ENCODE measurements around the gene SYNE3. TPM values are rescaled to one million over a fixed set of nuclear protein-coding genes. Genes with fewer than 3 reads are reported as not detected.

Gene SYNE3
- total and polyA plus RNA-seq, 2 donors (not counting 1 experiment from before 2014, with no cell fraction given), result 17.8 to 76.1 TPM

DNA sequence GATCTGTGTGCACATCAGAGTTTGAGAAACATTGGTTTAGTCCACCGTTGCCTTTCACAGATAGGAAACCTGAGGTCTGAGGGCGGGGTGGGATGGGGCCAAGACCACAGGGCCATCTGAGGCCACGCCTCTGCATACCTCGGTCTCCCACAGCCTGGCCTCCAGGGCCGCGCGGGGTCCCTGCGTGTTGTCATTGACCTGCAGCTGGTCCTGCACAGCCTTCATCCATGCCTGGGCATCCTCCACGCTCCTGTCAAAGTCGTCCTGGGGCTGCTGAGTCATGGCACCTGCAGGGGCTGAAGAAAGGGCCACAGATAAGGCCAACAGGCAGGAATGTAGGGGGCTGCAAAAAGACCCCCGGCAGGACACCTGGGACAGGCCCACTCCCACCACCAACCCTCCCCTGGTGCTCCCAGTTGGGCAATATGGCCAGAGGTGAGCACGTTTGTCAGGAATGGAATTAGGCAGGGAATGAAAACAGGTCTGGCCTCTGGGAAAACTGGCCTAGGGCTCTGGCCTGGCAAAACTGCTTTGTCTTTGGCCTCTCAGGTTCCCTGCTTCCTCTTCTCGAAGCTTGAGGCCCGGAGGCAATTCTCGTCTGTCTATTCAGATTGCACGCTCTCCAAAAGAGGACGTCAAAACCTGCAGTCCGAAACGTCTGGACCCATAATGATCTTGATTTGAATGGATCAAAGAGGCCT is 40.8 kb downstream of the SYNE3 start:
- no peak overlapping the region for H3K4me3 Mint-ChIP-seq
- no peak for DNase-seq
- Histone ChIP-seq H3K4me3 (ENCODE audit: control extremely low read depth in 1 of 5, extremely low read depth in 1 of 5, insufficient read depth in 1 of 5, low read depth in 2 of 5, low read length in 4 of 5) (no peak overlapping the region), H3K27ac (ENCODE audit: low read length in 2 of 2) (no peak overlapping the region), H3K27me3 (replicated peaks in 1 of 4; ENCODE audit: control extremely low read depth in 1 of 4, control insufficient read depth in 3 of 4, insufficient read depth in 4 of 4, low read length in 3 of 4) (no peaks in the 10 kb centered on the region), H3K79me2 (ENCODE audit: control insufficient read depth, insufficient read depth, low read length) (peaks cover 92% of the 10 kb centered on the region), H3K4me1 (ENCODE audit: control insufficient read depth in 2 of 2, insufficient read depth in 2 of 2, low read length in 2 of 2) (peaks cover 28 to 41% of the 10 kb centered on the region in 2 donors), H3K36me3 (replicated peaks in 1 of 2; ENCODE audit: control extremely low read depth in 1 of 2, control insufficient read depth in 1 of 2, extremely low read depth in 1 of 2, insufficient read depth in 2 of 2, low read length in 1 of 2) (peaks cover 9 to 67% of the 10 kb centered on the region in 2 experiments), H3K4me2 (replicated peaks; ENCODE audit: low read depth, low read length, poor library complexity, severe bottlenecking) (no peak overlapping the region), H3K9me3 (ENCODE audit: control extremely low read depth in 1 of 3, control insufficient read depth in 2 of 3, insufficient read depth in 1 of 3, low read length in 2 of 3) (peaks cover 0 to 5% (median 0%) of the 10 kb centered on the region in 3 donors), H2AFZ (ENCODE audit: insufficient read depth, low read depth, low read length, poor library complexity, severe bottlenecking) (no peak overlapping the region), H3K9ac (ENCODE audit: low read length) (no peak overlapping the region), H4K20me1 (ENCODE audit: control insufficient read depth, insufficient read depth, low read length, poor library complexity, severe bottlenecking) (peaks cover 36% of the 10 kb centered on the region)
- no peaks in the 10 kb centered on the region for H3K27me3 Mint-ChIP-seq
- no peak overlapping the region for H3K27ac Mint-ChIP-seq
- ChIA-PET POLR2A (no interaction called here), CTCF (no interaction called here)
- intact Hi-C loops (cut with micrococcal nuclease), result no loop called here
- 89% methylated on average over 19 of the region's 19 CpGs for WGBS (ENCODE audit: insufficient coverage)
- ATAC-seq (ENCODE audit: low read depth), result no peak
- no peaks in the 10 kb centered on the region for H3K9me3 Mint-ChIP-seq (ENCODE audit: insufficient read depth)
- TF ChIP-seq, protein P1, sequence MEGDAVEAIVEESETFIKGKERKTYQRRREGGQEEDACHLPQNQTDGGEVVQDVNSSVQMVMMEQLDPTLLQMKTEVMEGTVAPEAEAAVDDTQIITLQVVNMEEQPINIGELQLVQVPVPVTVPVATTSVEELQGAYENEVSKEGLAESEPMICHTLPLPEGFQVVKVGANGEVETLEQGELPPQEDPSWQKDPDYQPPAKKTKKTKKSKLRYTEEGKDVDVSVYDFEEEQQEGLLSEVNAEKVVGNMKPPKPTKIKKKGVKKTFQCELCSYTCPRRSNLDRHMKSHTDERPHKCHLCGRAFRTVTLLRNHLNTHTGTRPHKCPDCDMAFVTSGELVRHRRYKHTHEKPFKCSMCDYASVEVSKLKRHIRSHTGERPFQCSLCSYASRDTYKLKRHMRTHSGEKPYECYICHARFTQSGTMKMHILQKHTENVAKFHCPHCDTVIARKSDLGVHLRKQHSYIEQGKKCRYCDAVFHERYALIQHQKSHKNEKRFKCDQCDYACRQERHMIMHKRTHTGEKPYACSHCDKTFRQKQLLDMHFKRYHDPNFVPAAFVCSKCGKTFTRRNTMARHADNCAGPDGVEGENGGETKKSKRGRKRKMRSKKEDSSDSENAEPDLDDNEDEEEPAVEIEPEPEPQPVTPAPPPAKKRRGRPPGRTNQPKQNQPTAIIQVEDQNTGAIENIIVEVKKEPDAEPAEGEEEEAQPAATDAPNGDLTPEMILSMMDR (IDR thresholded peaks at IDR 0.05), result no peak
- TF ChIP-seq EZH2 (IDR thresholded peaks at IDR 0.05; ENCODE audit: borderline replicate concordance, insufficient read depth, low read depth, low read length, poor library complexity, severe bottlenecking), result no peak
- H3K4me1 Mint-ChIP-seq, result peaks cover 42% of the 10 kb centered on the region

DNA sequence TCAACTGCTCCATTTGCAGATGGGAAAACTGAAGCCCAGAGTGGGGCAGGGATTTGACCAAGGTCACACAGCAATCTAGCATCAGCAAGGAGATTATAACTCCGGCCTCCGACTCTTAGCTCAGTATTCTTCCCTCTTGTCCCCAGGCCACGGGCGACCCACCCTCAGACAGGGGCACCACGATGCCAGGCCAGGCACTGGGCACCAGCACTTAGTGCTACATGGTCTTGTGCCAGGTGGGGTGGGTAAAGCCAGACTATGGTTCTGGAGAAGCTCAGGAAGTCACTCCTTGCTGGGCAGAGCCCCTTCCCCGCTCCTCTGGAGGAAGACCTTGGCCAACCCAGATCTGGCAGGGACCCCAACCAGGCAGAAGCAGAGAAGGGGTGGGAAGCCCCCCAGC is 41.5 kb downstream of the SYNE3 start:
- H3K79me2 ChIP-seq (ENCODE audit: control insufficient read depth, insufficient read depth, low read length), result peaks cover 90% of the 10 kb centered on the region
- H3K4me3 Mint-ChIP-seq, result no peak overlapping the region
- no peak for ATAC-seq (ENCODE audit: low read depth)
- no peaks in the 10 kb centered on the region for H3K27me3 Mint-ChIP-seq
- no peak overlapping the region for H3K27ac ChIP-seq (ENCODE audit: low read length in 2 of 2)
- H3K4me1 ChIP-seq (ENCODE audit: control insufficient read depth in 2 of 2, insufficient read depth in 2 of 2, low read length in 2 of 2), result peaks cover 20 to 33% of the 10 kb centered on the region in 2 donors
- H3K9me3 ChIP-seq (ENCODE audit: control extremely low read depth in 1 of 3, control insufficient read depth in 2 of 3, insufficient read depth in 1 of 3, low read length in 2 of 3), result peaks cover 0 to 5% (median 0%) of the 10 kb centered on the region in 3 donors
- POLR2A ChIA-PET, result no interaction called here
- H4K20me1 ChIP-seq (ENCODE audit: control insufficient read depth, insufficient read depth, low read length, poor library complexity, severe bottlenecking), result peaks cover 36% of the 10 kb centered on the region
- no peak overlapping the region for H2AFZ ChIP-seq (ENCODE audit: insufficient read depth, low read depth, low read length, poor library complexity, severe bottlenecking)
- H3K9ac ChIP-seq (ENCODE audit: low read length), result no peak overlapping the region
- TF ChIP-seq EZH2 (IDR thresholded peaks at IDR 0.05; ENCODE audit: borderline replicate concordance, insufficient read depth, low read depth, low read length, poor library complexity, severe bottlenecking), result no peak
- TF ChIP-seq, protein P1 (IDR thresholded peaks at IDR 0.05), result no peak
- intact Hi-C loops (cut with micrococcal nuclease), result no loop called here
- H3K4me1 Mint-ChIP-seq, result peaks cover 35% of the 10 kb centered on the region
- H3K27me3 ChIP-seq (replicated peaks in 1 of 4; ENCODE audit: control extremely low read depth in 1 of 4, control insufficient read depth in 3 of 4, insufficient read depth in 4 of 4, low read length in 3 of 4), result no peaks in the 10 kb centered on the region
- H3K36me3 ChIP-seq (replicated peaks in 1 of 2; ENCODE audit: control extremely low read depth in 1 of 2, control insufficient read depth in 1 of 2, extremely low read depth in 1 of 2, insufficient read depth in 2 of 2, low read length in 1 of 2), result peaks cover 9 to 68% of the 10 kb centered on the region in 2 experiments
- no peak overlapping the region for H3K4me2 ChIP-seq (replicated peaks; ENCODE audit: low read depth, low read length, poor library complexity, severe bottlenecking)
- H3K27ac Mint-ChIP-seq, result no peak overlapping the region
- H3K9me3 Mint-ChIP-seq (ENCODE audit: insufficient read depth), result no peaks in the 10 kb centered on the region
- no peak overlapping the region for H3K4me3 ChIP-seq (ENCODE audit: control extremely low read depth in 1 of 5, extremely low read depth in 1 of 5, insufficient read depth in 1 of 5, low read depth in 2 of 5, low read length in 4 of 5)
- no peak for DNase-seq
- CTCF ChIA-PET, result no interaction called here
- WGBS (ENCODE audit: insufficient coverage), result 100% methylated on average over 6 of the region's 6 CpGs

Measured in B cell (primary cell).